ENCODE results near the gene HOMER1.

GRCh38 chr5:79562351-79563246 is 48.7 kb upstream of the HOMER1 start:
- TF ChIP-seq, protein P1, sequence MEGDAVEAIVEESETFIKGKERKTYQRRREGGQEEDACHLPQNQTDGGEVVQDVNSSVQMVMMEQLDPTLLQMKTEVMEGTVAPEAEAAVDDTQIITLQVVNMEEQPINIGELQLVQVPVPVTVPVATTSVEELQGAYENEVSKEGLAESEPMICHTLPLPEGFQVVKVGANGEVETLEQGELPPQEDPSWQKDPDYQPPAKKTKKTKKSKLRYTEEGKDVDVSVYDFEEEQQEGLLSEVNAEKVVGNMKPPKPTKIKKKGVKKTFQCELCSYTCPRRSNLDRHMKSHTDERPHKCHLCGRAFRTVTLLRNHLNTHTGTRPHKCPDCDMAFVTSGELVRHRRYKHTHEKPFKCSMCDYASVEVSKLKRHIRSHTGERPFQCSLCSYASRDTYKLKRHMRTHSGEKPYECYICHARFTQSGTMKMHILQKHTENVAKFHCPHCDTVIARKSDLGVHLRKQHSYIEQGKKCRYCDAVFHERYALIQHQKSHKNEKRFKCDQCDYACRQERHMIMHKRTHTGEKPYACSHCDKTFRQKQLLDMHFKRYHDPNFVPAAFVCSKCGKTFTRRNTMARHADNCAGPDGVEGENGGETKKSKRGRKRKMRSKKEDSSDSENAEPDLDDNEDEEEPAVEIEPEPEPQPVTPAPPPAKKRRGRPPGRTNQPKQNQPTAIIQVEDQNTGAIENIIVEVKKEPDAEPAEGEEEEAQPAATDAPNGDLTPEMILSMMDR (IDR thresholded peaks at IDR 0.05) = no peak
- TF ChIP-seq POLR2A (IDR thresholded peaks at IDR 0.05) = no peak
- TF ChIP-seq POLR2AphosphoS5 (IDR thresholded peaks at IDR 0.05) = no peak

All from sigmoid colon (tissue), 4 donors.